GM12891 (cell line): ENCODE data around the gene MSI2.

Source experiments
- POLR2A ChIP-seq: IDR thresholded peaks from 2 replicates; pipeline ENCODE4 v1.6.1; 2011; ENCODE audit warnings: low read depth, low read length, control low read depth
- POLR2AphosphoS5 ChIP-seq: IDR thresholded peaks from 2 replicates; pipeline ENCODE4 v1.6.1; 2011; ENCODE audit warnings: low read depth, low read length, control low read depth

DNA sequence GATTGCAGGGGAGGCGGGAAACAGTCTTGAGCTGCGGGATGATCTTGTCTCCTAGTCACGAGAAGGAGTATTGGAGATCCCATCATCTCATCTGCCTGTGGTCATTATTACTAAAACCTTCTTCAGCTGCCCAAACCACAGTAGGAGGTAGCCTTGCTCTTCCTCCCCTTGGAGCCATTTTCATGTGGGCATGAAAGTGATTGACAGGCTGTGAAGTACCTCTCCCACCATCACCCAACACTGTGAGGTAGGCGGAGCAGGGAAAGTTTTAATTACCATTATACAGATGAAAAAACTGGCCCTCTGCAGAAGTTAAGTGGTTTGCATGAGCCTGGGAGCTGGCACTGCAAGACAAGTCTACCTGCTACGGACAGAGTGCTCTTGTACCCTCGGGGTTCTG is 237.3 kb downstream of the MSI2 start:
- TF ChIP-seq POLR2A (no peak), POLR2AphosphoS5 (no peak)
